GM18517 (cell line): ENCODE data around the gene ACYP2.
"Not testable (repeated sequence)": the region's sequence is repeated elsewhere in the genome, so short reads cannot be mapped to it uniquely, and the experiment has no call there.

ENCODE experiments used
- ATAC-seq: cut with Tn5 transposase; IDR thresholded peaks from one replicate; pipeline ENCODE4 v1.9.1; 2021; ENCODE audit warnings: mild to moderate bottlenecking, moderate library complexity; ENCODE audit not compliant: unreplicated experiment

ACYP2 gene

DNA sequence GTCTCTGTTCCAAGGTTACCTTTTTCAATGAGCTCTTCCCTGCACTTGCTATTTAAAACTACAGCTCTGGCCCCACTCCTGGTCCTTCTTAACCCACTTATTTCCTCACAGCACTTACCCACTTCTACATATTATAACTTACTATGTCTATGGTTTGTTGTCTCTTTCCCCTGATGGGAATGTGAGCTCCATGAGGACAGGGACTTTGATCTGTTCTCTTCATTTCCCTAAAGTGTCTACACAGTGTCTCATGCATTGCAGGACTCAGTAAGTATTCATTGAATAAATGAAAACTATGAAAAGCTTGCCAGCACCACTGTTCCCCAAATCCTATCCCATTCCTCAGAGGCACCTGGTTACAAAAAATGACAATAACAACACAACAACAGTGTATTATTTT, 18.3 kb upstream of the ACYP2 start:
- no peak for ATAC-seq

GRCh38 chr2:54099370-54099769, 16.0 kb upstream of the ACYP2 start:
- ATAC-seq, result no peak

DNA sequence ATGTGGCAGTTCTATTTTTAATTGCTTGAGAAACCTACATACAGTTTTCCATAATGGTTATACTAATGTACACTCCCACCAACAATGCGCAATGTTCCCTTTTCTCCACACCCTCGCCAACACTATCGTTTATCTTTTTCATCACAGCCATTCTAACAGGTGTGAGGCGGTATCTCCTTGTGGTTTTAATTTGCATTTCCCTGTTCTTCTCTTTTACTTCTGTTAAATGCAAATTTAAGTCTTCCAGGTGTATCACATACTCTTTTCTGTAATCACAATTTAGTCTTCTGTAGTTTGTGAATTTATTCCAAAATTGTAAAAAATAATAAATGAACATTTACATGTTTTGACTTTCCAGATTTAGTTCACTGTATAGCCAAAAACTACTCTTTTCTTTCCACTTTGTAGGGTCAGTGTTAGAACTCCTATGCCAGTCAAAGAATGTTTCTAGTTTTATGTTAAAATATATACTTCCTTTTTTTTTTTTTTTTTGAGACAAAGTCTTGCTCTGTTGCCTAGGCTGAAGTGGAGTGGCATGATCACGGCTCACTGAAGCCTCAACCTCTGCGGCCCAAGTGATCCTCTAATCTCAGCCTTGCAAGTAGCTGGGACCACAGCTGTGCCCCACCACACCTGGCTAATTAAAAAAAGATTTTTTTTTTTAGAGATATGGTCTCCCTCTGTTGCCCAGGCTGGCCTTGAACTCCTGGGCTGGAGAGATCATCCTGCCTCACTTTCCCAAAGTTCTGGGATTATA, 15.4 kb upstream of the ACYP2 start:
- ATAC-seq, result peak; percentile 75

DNA sequence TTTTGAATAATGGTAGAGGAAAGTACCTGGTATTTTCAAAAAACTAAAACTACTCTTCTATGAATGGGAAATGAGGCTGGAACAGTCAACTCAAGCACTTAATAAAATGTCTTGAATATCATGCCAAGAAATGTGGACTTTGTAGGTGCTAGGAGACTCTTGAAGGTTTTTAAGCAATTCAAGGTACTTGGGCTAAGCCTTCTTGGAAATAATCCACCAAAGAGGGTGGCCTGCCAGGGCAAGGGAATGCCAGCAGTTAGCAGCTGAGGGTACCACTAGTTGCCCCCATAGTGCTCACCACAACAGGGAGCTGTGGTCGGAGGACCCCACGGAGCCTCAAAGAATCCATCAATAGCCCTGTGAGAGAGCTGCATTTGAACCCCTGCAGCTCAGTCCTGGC, 14.6 kb upstream of the ACYP2 start:
- no peak for ATAC-seq

DNA sequence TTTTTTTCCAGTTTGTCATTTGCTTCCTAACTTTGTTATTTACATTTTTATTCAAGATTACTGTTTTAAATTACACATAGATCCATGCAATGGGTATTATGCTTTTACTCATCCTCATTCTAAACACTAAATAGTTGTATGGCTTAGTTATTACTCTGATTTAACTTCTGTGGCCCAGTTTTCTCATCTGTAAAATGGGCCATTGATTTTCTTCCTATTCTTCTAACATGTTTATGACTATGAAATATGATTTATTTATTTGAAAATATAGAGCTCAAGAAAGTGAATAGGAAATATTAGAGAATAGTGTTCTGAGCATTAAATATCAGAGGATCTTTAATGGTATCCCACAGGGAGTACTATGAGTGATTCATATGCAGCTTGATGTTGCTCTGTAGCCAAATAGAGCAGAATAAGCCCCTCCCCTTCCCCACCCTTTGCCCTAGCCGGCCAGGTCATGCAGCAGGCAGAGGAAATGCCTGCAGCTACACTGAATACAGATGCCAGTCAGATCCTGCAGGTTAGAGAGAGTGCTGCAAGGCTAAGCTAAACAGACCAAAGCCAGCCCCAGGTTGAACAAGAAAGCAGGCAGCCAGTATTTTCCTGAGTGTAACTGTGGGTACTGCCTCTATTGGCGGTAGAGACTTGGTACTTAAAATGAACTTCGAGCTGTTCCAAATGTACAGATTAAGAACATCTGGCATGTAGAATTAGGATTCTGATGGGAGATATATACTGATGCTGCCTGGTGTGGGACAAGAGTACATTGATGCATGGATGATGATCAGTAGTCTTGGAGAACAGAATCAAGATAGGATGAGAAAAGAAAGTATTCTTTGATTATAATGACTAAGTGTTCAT, 11.7 kb upstream of the ACYP2 start:
- ATAC-seq, result peak; percentile 39

DNA sequence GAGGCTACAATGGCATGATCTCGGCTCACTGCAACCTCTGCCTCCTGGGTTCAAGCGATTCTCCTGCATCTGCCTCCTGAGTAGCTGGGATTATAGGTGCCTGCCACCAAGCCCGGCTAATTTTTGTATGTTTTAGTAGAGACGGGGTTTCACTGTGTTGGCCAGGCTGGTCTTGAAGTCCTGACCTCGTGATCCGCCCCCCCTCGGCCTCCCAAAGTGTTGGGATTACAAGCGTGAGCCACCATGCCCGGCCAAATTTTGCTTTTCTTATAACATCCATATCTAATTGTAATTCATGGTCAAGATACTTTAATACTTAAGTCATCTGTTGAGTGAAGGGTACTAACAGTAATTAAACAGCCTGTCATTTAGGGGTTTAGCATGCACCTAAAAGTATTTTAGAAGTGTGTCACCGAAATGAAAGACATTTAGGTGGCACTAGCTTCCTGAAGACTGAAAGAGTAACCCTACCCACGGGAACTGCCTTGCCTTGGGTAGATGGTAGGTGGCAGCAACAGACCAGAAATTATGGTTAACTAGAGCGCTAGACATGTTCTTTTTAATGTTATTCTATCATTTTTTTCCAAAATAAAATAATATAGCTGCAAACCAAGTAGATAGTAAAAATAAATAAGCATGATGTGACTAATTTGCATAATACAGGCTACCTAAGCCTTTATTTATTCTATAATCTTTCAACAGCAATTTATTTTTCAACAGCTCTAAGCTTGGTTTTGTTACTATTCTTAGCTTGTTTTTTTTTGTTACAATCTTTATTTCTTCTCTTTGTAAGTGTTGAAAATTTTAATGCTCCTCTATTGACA, 8.6 kb upstream of the ACYP2 start:
- peak; percentile 72 for ATAC-seq

- no peak for ATAC-seq
Observed at GRCh38 chr2:54107455-54107764, 8.0 kb upstream of the ACYP2 start.

DNA sequence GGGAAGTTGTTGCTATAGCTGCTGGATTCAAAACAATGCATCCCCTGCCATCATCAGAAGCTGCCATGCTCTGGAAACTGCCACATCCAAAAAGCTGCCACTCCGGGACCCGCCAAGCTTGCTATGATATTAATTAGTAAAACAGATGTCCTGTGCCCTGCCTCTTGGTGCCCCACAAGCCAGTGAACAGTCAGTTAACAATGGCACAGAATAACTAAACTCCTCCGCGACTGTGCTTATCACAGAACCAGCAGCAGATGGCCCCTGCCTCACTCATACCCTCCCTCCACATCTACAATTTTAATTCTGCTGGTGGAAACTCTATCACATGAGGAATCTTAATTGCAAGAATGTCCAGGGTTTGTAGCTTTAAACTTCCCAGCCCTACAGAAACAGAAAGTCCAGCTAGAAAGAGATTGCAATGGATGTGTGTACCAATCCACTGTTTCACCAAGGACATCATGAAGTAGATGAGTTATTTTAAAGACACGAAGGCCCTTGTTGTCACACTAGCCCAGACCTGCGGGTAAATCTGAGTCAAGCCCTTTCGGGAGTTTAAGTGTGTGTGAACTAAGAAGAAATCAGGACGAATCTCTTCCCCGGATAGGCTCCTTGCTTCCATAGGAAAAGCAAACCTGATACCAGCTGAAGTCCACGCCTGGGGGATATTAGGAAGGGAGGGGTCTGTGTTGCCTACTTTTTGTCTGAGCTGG, 7.4 kb upstream of the ACYP2 start:
- no peak for ATAC-seq

- ATAC-seq, result no peak
Observed at GRCh38 chr2:54109848-54110247, 5.6 kb upstream of the ACYP2 start.

- not testable (repeated sequence) for ATAC-seq
Observed at GRCh38 chr2:54114479-54114878, 936 bp upstream of the ACYP2 start.

DNA sequence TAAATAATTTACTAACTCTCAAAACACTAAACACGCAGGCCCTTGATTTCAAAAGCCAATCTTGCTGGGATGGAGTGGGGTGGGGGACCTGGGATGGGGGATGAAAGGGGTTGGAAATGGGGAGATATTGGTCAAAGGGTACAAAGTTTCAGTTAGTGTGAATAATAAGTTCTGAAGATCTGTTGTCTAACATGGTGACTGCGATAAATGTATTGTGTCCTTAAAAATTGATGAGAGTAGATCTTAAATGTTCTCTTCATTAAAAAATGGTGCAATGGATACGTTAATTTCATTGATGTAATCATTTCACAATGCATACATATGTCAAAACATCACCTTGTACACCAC, 505 bp upstream of the ACYP2 start:
- no peak for ATAC-seq

GRCh38 chr2:54116598-54116997, 1.2 kb downstream of the ACYP2 start:
- not testable (repeated sequence) for ATAC-seq

- no peak for ATAC-seq
Observed at GRCh38 chr2:54120950-54121349, 5.5 kb downstream of the ACYP2 start.

GRCh38 chr2:54122171-54122935, 6.9 kb downstream of the ACYP2 start:
- ATAC-seq, result no peak

DNA sequence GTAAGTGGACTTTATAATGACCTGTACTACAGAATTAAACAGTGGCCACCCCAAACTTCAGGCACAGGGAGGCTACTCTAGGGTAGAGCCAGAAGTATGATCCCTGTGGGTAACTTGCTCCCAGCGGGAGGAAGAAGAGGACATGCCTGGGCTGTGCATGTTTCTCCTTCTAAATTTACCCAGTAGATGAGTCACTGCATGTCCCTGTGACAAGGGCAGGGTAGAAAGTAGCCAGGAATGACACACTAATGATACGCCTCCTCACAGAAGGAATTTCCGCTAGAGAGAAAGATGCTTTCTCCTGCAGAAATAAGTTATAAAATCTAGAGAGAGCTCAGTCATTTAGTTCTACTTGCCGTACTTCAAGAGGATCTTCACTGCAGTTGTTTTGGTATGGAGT, 7.5 kb downstream of the ACYP2 start:
- ATAC-seq, result no peak

GRCh38 chr2:54127174-54127573, 11.8 kb downstream of the ACYP2 start:
- not testable (repeated sequence) for ATAC-seq

GRCh38 chr2:54133056-54133455, 17.6 kb downstream of the ACYP2 start:
- ATAC-seq, result no peak

DNA sequence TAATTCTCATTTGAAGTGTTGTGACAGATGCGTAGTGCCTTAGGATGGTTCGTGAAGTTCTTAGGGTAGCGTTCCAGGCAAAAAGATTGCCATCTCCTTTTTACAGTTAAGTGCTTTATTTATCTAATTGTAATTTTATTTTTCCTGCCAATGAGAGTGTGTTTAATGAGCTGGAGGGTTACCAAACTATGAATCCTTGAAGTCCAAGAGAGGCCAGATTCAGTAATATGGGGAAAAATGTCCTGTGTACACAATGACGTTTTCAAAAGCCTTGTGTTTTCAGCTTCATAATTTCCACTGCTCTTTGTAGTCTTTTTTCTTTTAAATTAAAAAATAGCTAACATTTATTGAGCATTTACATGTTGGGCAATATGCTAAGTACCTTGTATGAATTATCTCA, 23.8 kb downstream of the ACYP2 start:
- no peak for ATAC-seq

DNA sequence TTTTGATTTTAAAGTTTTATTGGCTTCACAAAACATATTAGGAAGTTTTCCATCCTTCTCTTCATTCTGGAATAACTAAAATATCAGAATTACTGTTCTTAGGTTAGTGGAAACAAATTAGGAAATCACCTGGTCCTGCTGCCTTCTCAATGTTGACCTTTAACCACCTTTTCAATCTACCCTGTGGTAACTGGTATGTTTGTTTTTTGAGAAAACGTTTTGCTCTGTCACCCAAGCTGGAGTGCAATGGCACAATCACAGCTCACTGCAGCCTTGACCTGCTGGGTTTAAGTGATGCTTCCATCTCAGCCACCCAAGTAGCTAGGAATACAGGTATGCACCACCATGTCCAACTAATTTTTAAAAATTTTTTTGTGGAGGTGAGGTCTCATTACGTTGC, 28.4 kb downstream of the ACYP2 start:
- no peak for ATAC-seq

DNA sequence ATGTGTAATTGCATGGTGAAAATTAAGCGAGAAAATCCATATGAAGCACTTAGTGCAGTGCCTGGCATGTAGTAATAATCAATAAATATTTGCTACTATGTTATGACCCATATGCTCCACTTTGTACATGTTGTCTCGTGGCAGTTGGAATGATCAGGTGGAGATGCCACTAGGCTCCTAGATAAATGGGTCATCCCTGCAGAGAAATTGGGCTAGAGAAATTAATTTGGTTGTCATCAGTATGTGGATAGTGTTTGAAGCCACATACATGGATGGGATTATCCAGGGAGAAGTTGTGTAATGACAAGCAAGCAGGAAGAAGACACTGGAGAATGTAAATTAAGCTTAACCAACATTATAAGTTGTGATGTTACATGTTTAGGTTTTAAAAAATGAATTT, 33.0 kb downstream of the ACYP2 start:
- no peak for ATAC-seq
